Pancreas (tissue), 10 donors: Measurements from ENCODE around the gene CYP2C19. TPM values are rescaled to one million over a fixed set of nuclear protein-coding genes. Genes with fewer than 3 reads are reported as not detected.

ENCODE experiments used
- ATAC-seq, 4 donors: fragments of 200-7000 bp; cut with Tn5 transposase; one replicate each; pipeline versions ENCODE4 v1.8.0 to v1.9.1; 2020; ENCODE audit warnings: mild to moderate bottlenecking in 4 of 4, moderate library complexity in 4 of 4
- DNase-seq, 6 donors: peaks; one replicate each; pipeline ENCODE4 v3.0.0-alpha.2; 2020
- FAIRE-seq: peaks from 2 replicates; lab custom pipeline; 2012; peaks lifted over from hg19 to GRCh38; lab: Jason Lieb, UNC
- H3K27ac ChIP-seq, 4 donors: fragments of 200-600 bp; sonication (generic); 1 replicate in 3 of 4; 2 replicates in 1 of 4; pipeline versions ENCODE4 v1.5.0 to v1.8.0; 2020
- H3K27me3 ChIP-seq, 4 donors: fragments of 200-600 bp; one replicate each; pipeline ENCODE4 v1.8.0; 2021
- H3K36me3 ChIP-seq, 3 donors: fragments of 200-600 bp; sonication (generic) in 1 of 3; one replicate each; pipeline versions ENCODE4 v1.5.0 to v1.8.0; 2020 to 2021
- H3K4me1 ChIP-seq, 3 donors: fragments of 200-600 bp; one replicate each; pipeline ENCODE4 v1.8.0; 2021
- H3K4me3 ChIP-seq, 4 donors: fragments of 200-600 bp; sonication (generic) in 2 of 4; one replicate each; pipeline versions ENCODE4 v1.5.0 to v1.8.0; 2020 to 2021
- H3K9me3 ChIP-seq, 4 donors: fragments of 200-600 bp; one replicate each; pipeline ENCODE4 v1.8.0; 2021
- CTCF ChIP-seq, 4 donors: fragments of 200-600 bp; sonication (generic) in 3 of 4; IDR thresholded peaks; one replicate each; pipeline versions ENCODE4 v1.5.0 to v1.8.0; 2021; ENCODE audit warnings: antibody characterized with exemption in 4 of 4
- WGBS, 2 donors: extraction: QIAGEN DNeasy Blood & Tissue Kit; methylation state at CpG; one replicate each; pipeline ENCODE4 v1.1.7; 2013; 5-methylcytosine and 5-hydroxymethylcytosine counted together
- intact Hi-C, 3 donors: fragments of 100-400 bp; cut with DNase I; formaldehyde crosslinking; loops; one replicate each; pipeline versions ENCODE4 v1.11.1 to v1.14.2; 2022
- polyA plus RNA-seq, 2 donors: library from polyadenylated mRNA; stranded (reverse); fragments of 200-250 nt; gene quantifications; one replicate each; pipeline ENCODE4 v1.2.3, GENCODE V29; 2013
- total RNA-seq, 6 donors: library from RNA; stranded (reverse); fragmentation: NEBNext Ultra II Directional in 4 of 6; extraction: Animal tissue kit (Norgen Biotek cat#: 25700) in 4 of 6; gene quantifications; one replicate each; pipeline versions ENCODE4 v1.2.1 to v1.2.4, GENCODE V29; 2021 to 2023
- donor health status: healthy with polysubstance abuse.
- donor health status: DM: no; HTN: no; CAD: no; lungs with moderate emphysema.
- donor health status: DM: no; HTN: no; CAD: no.
- donor health status: control.
- donor health status: control.
- donor health status: Bipolar disorder and iron deficiency.
- donor health status: DM: yes; HTN: yes; CAD: no.
- donor health status: DM: no; HTN: no; CAD: no.
- donor health status: DM: no; HTN: no; CAD: no.
- donor health status: DM: yes; HTN: yes; CAD: no.

Gene CYP2C19
- total and polyA plus RNA-seq, 8 donors: 0.04 to 0.44 (median 0.28) TPM; not detected in 3

- no peak for TF ChIP-seq CTCF (IDR thresholded peaks at IDR 0.05)
- 62 to 76% methylated on average over 1 of the region's 1 CpG for WGBS, 2 donors
- Histone ChIP-seq H3K36me3 (no peaks in the 10 kb centered on the region), H3K27ac (no peak overlapping the region), H3K27me3 (no peaks in the 10 kb centered on the region), H3K4me1 (no peaks in the 10 kb centered on the region), H3K9me3 (no peaks in the 10 kb centered on the region), H3K4me3 (no peak overlapping the region)
- ATAC-seq: no peak
- FAIRE-seq: no peak
- intact Hi-C loops: no loop called here
- no peak for DNase-seq
These were observed 83.7 kb downstream of the CYP2C19 start for GRCh38 chr10:94846204-94846603.

GRCh38 chr10:94850766-94851165 is 88.3 kb downstream of the CYP2C19 start:
- H3K36me3 ChIP-seq: no peaks in the 10 kb centered on the region
- WGBS, 2 donors: 43 to 50% methylated on average over 1 of the region's 1 CpG
- H3K27ac ChIP-seq: no peak overlapping the region
- no peak for TF ChIP-seq CTCF (IDR thresholded peaks at IDR 0.05)
- H3K4me1 ChIP-seq: no peaks in the 10 kb centered on the region
- no peaks in the 10 kb centered on the region for H3K27me3 ChIP-seq
- intact Hi-C loops: no loop called here
- FAIRE-seq (no peak), ATAC-seq (no peak), DNase-seq (no peak)
- H3K9me3 ChIP-seq: no peaks in the 10 kb centered on the region
- no peak overlapping the region for H3K4me3 ChIP-seq

GRCh38 chr10:94851263-94851662 is 88.8 kb downstream of the CYP2C19 start:
- ATAC-seq (no peak), FAIRE-seq (no peak), DNase-seq (no peak)
- no peaks in the 10 kb centered on the region for H3K4me1 ChIP-seq
- H3K27ac ChIP-seq: no peak overlapping the region
- intact Hi-C loops: no loop called here
- no peaks in the 10 kb centered on the region for H3K9me3 ChIP-seq
- no peak for TF ChIP-seq CTCF (IDR thresholded peaks at IDR 0.05)
- H3K27me3 ChIP-seq: no peaks in the 10 kb centered on the region
- H3K4me3 ChIP-seq: no peak overlapping the region
- no peaks in the 10 kb centered on the region for H3K36me3 ChIP-seq

- no peaks in the 10 kb centered on the region for H3K9me3 ChIP-seq
- FAIRE-seq: no peak
- no peak overlapping the region for H3K27ac ChIP-seq
- no peaks in the 10 kb centered on the region for H3K36me3 ChIP-seq
- ATAC-seq: no peak
- no peak for TF ChIP-seq CTCF (IDR thresholded peaks at IDR 0.05)
- no peaks in the 10 kb centered on the region for H3K4me1 ChIP-seq
- no peak overlapping the region for H3K4me3 ChIP-seq
- no peak for DNase-seq
- intact Hi-C loops: no loop called here
- 68 to 75% methylated on average over 3 of the region's 3 CpGs for WGBS, 2 donors
- no peaks in the 10 kb centered on the region for H3K27me3 ChIP-seq
These were observed 90.0 kb downstream of the CYP2C19 start for GRCh38 chr10:94852438-94852837.

GRCh38 chr10:94853065-94853464 is 90.6 kb downstream of the CYP2C19 start:
- WGBS, 2 donors: 40 to 47% methylated on average over 1 of the region's 1 CpG
- no peak for FAIRE-seq
- intact Hi-C loops: no loop called here

More at GRCh38 chr10:94853065-94853464, 90.6 kb downstream of the CYP2C19 start:
- Histone ChIP-seq H3K27ac (no peak overlapping the region), H3K27me3 (no peaks in the 10 kb centered on the region), H3K36me3 (no peaks in the 10 kb centered on the region), H3K4me1 (no peaks in the 10 kb centered on the region), H3K9me3 (no peaks in the 10 kb centered on the region), H3K4me3 (no peak overlapping the region)
- TF ChIP-seq CTCF (IDR thresholded peaks at IDR 0.05): no peak
- no peak for DNase-seq
- ATAC-seq: no peak
